HG02981 (cell line): ENCODE data around the gene FNDC11.

Source experiments
- ATAC-seq: cut with Tn5 transposase; IDR thresholded peaks from one replicate; pipeline ENCODE4 v1.9.1; 2021; ENCODE audit warnings: mild to moderate bottlenecking, moderate library complexity; ENCODE audit not compliant: unreplicated experiment

The FNDC11 gene

GRCh38 chr20:63539092-63539430 lies 14.9 kb upstream of the FNDC11 start:
- ATAC-seq = no peak

GRCh38 chr20:63539441-63540370 lies 14.3 kb upstream of the FNDC11 start:
- no peak for ATAC-seq

- no peak for ATAC-seq
Measured at GRCh38 chr20:63540417-63541186, 13.4 kb upstream of the FNDC11 start.

GRCh38 chr20:63541371-63541770 lies 12.6 kb upstream of the FNDC11 start:
- no peak for ATAC-seq

- no peak for ATAC-seq
Measured at GRCh38 chr20:63542031-63542559, 11.9 kb upstream of the FNDC11 start.

GRCh38 chr20:63542696-63543095 lies 11.3 kb upstream of the FNDC11 start:
- ATAC-seq = no peak

- ATAC-seq = no peak
Measured at GRCh38 chr20:63543131-63543530, 10.8 kb upstream of the FNDC11 start.

GRCh38 chr20:63543733-63544132 lies 10.2 kb upstream of the FNDC11 start:
- ATAC-seq = no peak

- no peak for ATAC-seq
Measured at GRCh38 chr20:63544241-63544957, 9.6 kb upstream of the FNDC11 start.

- ATAC-seq = no peak
Measured at GRCh38 chr20:63544958-63545516, 8.9 kb upstream of the FNDC11 start.

GRCh38 chr20:63545814-63546213 lies 8.1 kb upstream of the FNDC11 start:
- no peak for ATAC-seq

- ATAC-seq = no peak
Measured at GRCh38 chr20:63546256-63546955, 7.6 kb upstream of the FNDC11 start.

GRCh38 chr20:63546956-63547724 lies 6.8 kb upstream of the FNDC11 start:
- no peak for ATAC-seq

GRCh38 chr20:63547725-63548480 lies 6.1 kb upstream of the FNDC11 start, which contains the start of gene SRMS:
SRMS (minus strand) TSS chr20:63547749; CDS start chr20:63547463, 286 bp downstream.
- no peak for ATAC-seq

- ATAC-seq = no peak
Measured at GRCh38 chr20:63548542-63548941, 5.4 kb upstream of the FNDC11 start.

GRCh38 chr20:63549019-63549418 lies 4.9 kb upstream of the FNDC11 start:
- ATAC-seq = no peak

GRCh38 chr20:63549679-63550282 lies 4.2 kb upstream of the FNDC11 start:
- no peak for ATAC-seq

- ATAC-seq = no peak
Measured at GRCh38 chr20:63551068-63551467, 2.9 kb upstream of the FNDC11 start.
